ENCODE measurements around the gene POU5F1.

GRCh38 chr6:31126396-31127175, 43.9 kb downstream of the POU5F1 start:
- TF ChIP-seq CTCF (IDR thresholded peaks at IDR 0.05) (no peak), POLR2A (IDR thresholded peaks at IDR 0.05) (no peak)

All from adrenal gland (tissue), 5 donors.